ENCODE data around the gene NR1D2.
"Not testable (repeated sequence)": the region's sequence is repeated elsewhere in the genome, so short reads cannot be mapped to it uniquely, and the experiment has no call there.

NR1D2 gene

GRCh38 chr3:23996095-23996524 lies 51.0 kb downstream of the NR1D2 start:
- FAIRE-seq (no peak), DNase-seq (ENCODE audit: insufficient read length, low spot score) (no peak)
- TF ChIP-seq POU2F2 (IDR thresholded peaks at IDR 0.05; ENCODE audit: low read depth, low read length) (no peak), PAX5 (IDR thresholded peaks at IDR 0.05; ENCODE audit: insufficient read depth, low read length, severe bottlenecking) (no peak), POLR2AphosphoS5 (IDR thresholded peaks at IDR 0.05; ENCODE audit: low read depth, low read length) (no peak), TAF1 (IDR thresholded peaks at IDR 0.05; ENCODE audit: low read depth, low read length) (no peak), POLR2A (IDR thresholded peaks at IDR 0.05; ENCODE audit: low read depth, low read length) (no peak), SPI1 (IDR thresholded peaks at IDR 0.05; ENCODE audit: low read depth, low read length) (no peak)

GRCh38 chr3:23999012-23999641 lies 54.0 kb downstream of the NR1D2 start:
- no peak for TF ChIP-seq SPI1 (IDR thresholded peaks at IDR 0.05; ENCODE audit: low read depth, low read length)
- no peak for TF ChIP-seq TAF1 (IDR thresholded peaks at IDR 0.05; ENCODE audit: low read depth, low read length)
- TF ChIP-seq POLR2AphosphoS5 (IDR thresholded peaks at IDR 0.05; ENCODE audit: low read depth, low read length), result no peak
- TF ChIP-seq POLR2A (IDR thresholded peaks at IDR 0.05; ENCODE audit: low read depth, low read length), result no peak
- TF ChIP-seq POU2F2 (IDR thresholded peaks at IDR 0.05; ENCODE audit: low read depth, low read length), result no peak
- TF ChIP-seq PAX5 (IDR thresholded peaks at IDR 0.05; ENCODE audit: insufficient read depth, low read length, severe bottlenecking), result no peak
- FAIRE-seq, result peak; percentile 62

GRCh38 chr3:24002129-24002528 lies 57.0 kb downstream of the NR1D2 start:
- FAIRE-seq (no peak), DNase-seq (ENCODE audit: insufficient read length, low spot score) (no peak)
- no peak for TF ChIP-seq POLR2AphosphoS5 (IDR thresholded peaks at IDR 0.05; ENCODE audit: low read depth, low read length)
- TF ChIP-seq POLR2A (IDR thresholded peaks at IDR 0.05; ENCODE audit: low read depth, low read length), result no peak
- no peak for TF ChIP-seq SPI1 (IDR thresholded peaks at IDR 0.05; ENCODE audit: low read depth, low read length)
- TF ChIP-seq PAX5 (IDR thresholded peaks at IDR 0.05; ENCODE audit: insufficient read depth, low read length, severe bottlenecking), result no peak
- no peak for TF ChIP-seq POU2F2 (IDR thresholded peaks at IDR 0.05; ENCODE audit: low read depth, low read length)
- TF ChIP-seq TAF1 (IDR thresholded peaks at IDR 0.05; ENCODE audit: low read depth, low read length), result no peak

More at GRCh38 chr3:23999012-23999641, 54.0 kb downstream of the NR1D2 start:
- no peak for DNase-seq (ENCODE audit: insufficient read length, low spot score)

DNA sequence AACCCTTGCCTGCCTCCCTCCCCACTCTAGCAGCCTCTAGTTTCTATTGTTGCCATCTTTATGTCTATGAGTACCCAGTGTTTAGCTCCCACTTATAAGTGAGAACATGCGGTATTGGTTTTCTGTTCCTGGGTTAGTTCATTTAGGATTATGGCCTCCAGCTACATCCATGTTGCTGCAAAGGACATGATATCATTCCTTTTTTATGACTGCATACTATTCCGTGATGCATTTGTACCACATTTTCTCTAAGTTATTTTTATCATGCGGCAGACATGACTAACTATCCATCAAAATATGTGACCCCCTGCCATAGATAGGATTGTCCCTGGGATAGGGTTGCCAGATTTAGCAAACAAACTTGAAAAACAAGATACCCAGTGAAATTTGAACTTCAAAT lies 58.4 kb downstream of the NR1D2 start:
- DNase-seq (ENCODE audit: insufficient read length, low spot score), result no peak
- no peak for FAIRE-seq
- TF ChIP-seq SPI1 (IDR thresholded peaks at IDR 0.05; ENCODE audit: low read depth, low read length) (no peak), POLR2A (IDR thresholded peaks at IDR 0.05; ENCODE audit: low read depth, low read length) (no peak), TAF1 (IDR thresholded peaks at IDR 0.05; ENCODE audit: low read depth, low read length) (no peak), POLR2AphosphoS5 (IDR thresholded peaks at IDR 0.05; ENCODE audit: low read depth, low read length) (no peak), POU2F2 (IDR thresholded peaks at IDR 0.05; ENCODE audit: low read depth, low read length) (no peak), PAX5 (IDR thresholded peaks at IDR 0.05; ENCODE audit: insufficient read depth, low read length, severe bottlenecking) (no peak)

- TF ChIP-seq TAF1 (IDR thresholded peaks at IDR 0.05; ENCODE audit: low read depth, low read length) (no peak), POLR2AphosphoS5 (IDR thresholded peaks at IDR 0.05; ENCODE audit: low read depth, low read length) (no peak), POU2F2 (IDR thresholded peaks at IDR 0.05; ENCODE audit: low read depth, low read length) (no peak), PAX5 (IDR thresholded peaks at IDR 0.05; ENCODE audit: insufficient read depth, low read length, severe bottlenecking) (no peak), SPI1 (IDR thresholded peaks at IDR 0.05; ENCODE audit: low read depth, low read length) (0 out of 2 replicates have a peak, but pooled peaks have one; percentile 24)
- DNase-seq (ENCODE audit: insufficient read length, low spot score) (no peak), FAIRE-seq (peak; percentile 23)
Observed at GRCh38 chr3:24004171-24004938, 59.3 kb downstream of the NR1D2 start.

GRCh38 chr3:24005669-24006068 lies 60.6 kb downstream of the NR1D2 start:
- FAIRE-seq (no peak), DNase-seq (ENCODE audit: insufficient read length, low spot score) (no peak)
- TF ChIP-seq TAF1 (IDR thresholded peaks at IDR 0.05; ENCODE audit: low read depth, low read length) (no peak), POLR2A (IDR thresholded peaks at IDR 0.05; ENCODE audit: low read depth, low read length) (no peak), SPI1 (IDR thresholded peaks at IDR 0.05; ENCODE audit: low read depth, low read length) (no peak), POU2F2 (IDR thresholded peaks at IDR 0.05; ENCODE audit: low read depth, low read length) (no peak), PAX5 (IDR thresholded peaks at IDR 0.05; ENCODE audit: insufficient read depth, low read length, severe bottlenecking) (no peak), POLR2AphosphoS5 (IDR thresholded peaks at IDR 0.05; ENCODE audit: low read depth, low read length) (no peak)

GRCh38 chr3:24010834-24011233 lies 65.7 kb downstream of the NR1D2 start:
- peak; percentile 12; the same call in 1 of the 2 replicates for TF ChIP-seq SPI1 (IDR thresholded peaks at IDR 0.05; ENCODE audit: low read depth, low read length)
- FAIRE-seq; DNase-seq (ENCODE audit: insufficient read length, low spot score): not testable (repeated sequence)

DNA sequence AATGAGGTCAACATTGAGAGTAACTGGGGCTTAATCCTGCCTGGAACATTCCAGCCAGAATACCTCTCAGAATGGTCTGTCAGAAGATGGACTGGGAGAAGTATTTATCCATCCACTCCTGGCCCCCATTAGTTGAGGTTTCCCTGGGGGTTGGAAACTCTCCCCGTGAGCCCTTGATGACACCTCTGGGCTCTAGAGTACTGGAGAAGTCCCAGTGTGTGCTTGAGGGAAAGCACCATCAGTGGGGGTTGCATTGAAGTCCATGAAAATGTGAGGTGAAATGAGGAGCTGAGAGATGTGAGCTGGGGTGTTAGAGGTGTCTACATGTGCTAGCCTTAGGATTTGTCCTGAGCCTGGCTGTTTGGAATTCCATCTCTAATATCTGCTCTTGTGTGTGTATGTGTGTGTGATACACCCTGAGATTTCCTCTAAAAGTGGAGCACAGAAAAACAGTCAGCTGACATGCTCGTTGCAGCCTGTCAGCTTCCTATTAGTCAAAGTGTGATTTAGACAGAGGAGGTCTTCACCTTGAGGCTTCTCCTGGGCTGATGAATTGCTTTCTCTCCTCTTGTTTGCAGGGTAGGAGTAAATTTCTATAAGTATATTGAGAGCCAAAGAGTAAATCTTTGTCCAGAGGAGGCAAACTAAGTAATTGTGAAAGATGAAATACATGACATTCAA lies 67.6 kb downstream of the NR1D2 start:
- FAIRE-seq (peak; percentile 43), DNase-seq (ENCODE audit: insufficient read length, low spot score) (no peak)
- no peak for TF ChIP-seq TAF1 (IDR thresholded peaks at IDR 0.05; ENCODE audit: low read depth, low read length)
- TF ChIP-seq SPI1 (IDR thresholded peaks at IDR 0.05; ENCODE audit: low read depth, low read length), result no peak
- no peak for TF ChIP-seq POU2F2 (IDR thresholded peaks at IDR 0.05; ENCODE audit: low read depth, low read length)
- TF ChIP-seq PAX5 (IDR thresholded peaks at IDR 0.05; ENCODE audit: insufficient read depth, low read length, severe bottlenecking), result no peak
- TF ChIP-seq POLR2A (IDR thresholded peaks at IDR 0.05; ENCODE audit: low read depth, low read length), result no peak
- no peak for TF ChIP-seq POLR2AphosphoS5 (IDR thresholded peaks at IDR 0.05; ENCODE audit: low read depth, low read length)

DNA sequence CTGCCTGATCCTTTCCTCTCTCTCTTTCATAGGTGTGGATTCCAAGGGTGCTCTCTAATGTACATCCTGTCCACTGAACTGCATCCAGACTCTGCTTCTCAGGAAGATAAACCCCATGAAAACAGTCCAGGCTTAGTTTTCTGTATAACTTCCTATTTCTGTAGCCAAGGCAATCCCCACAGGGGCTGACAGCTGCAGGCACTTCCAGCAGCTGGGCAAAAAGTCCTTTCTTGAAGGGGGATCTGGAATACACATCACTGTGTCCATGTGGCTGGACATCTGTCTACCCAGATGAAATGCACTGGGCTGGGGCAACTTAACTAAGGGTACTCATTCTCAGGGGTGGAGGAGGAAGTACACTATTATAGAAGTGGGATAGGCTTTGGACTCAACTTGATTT lies 72.2 kb downstream of the NR1D2 start:
- FAIRE-seq, result no peak
- no peak for DNase-seq (ENCODE audit: insufficient read length, low spot score)
- TF ChIP-seq SPI1 (IDR thresholded peaks at IDR 0.05; ENCODE audit: low read depth, low read length), result no peak
- TF ChIP-seq POU2F2 (IDR thresholded peaks at IDR 0.05; ENCODE audit: low read depth, low read length), result no peak
- TF ChIP-seq TAF1 (IDR thresholded peaks at IDR 0.05; ENCODE audit: low read depth, low read length), result no peak
- no peak for TF ChIP-seq POLR2AphosphoS5 (IDR thresholded peaks at IDR 0.05; ENCODE audit: low read depth, low read length)
- no peak for TF ChIP-seq POLR2A (IDR thresholded peaks at IDR 0.05; ENCODE audit: low read depth, low read length)
- no peak for TF ChIP-seq PAX5 (IDR thresholded peaks at IDR 0.05; ENCODE audit: insufficient read depth, low read length, severe bottlenecking)

Data from GM12891 (cell line).